Hematopoietic multipotent progenitor cell treated with erythropoietin and hydrocortisone succinate and interleukin-3 and kit ligand, for 17 days (in vitro differentiated cells): ENCODE results near the gene PTPN2.

ENCODE experiments used
- DNase-seq: peaks from one replicate; pipeline ENCODE4 v3.0.0-alpha.2; 2015; ENCODE audit warnings: low spot score

Gene PTPN2

DNA sequence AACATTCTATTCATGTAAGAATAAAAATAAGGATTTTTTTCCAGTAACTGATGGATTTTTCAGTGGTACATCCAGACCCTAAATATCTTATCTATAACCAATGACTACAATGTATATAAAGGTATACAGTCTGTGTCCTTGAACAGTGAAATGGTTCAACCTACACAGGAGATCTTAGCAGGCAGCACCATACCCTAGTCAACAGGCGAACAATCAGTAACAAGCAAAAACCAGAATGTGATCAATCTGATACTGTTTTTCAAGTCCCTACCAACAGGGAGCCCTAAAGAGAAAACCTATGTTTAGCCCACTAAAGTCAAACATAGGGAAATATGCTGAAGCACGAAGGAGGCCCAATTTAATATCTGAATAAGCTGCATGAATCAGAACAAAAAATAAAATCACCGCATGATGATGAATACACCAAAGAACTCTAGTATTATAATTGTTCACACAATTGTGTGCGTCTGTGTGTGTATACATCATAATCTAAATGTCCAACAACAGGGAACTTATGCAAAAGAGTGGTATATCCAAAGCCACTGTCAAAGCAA is 26.0 kb downstream of the PTPN2 start:
- DNase-seq = no peak

DNA sequence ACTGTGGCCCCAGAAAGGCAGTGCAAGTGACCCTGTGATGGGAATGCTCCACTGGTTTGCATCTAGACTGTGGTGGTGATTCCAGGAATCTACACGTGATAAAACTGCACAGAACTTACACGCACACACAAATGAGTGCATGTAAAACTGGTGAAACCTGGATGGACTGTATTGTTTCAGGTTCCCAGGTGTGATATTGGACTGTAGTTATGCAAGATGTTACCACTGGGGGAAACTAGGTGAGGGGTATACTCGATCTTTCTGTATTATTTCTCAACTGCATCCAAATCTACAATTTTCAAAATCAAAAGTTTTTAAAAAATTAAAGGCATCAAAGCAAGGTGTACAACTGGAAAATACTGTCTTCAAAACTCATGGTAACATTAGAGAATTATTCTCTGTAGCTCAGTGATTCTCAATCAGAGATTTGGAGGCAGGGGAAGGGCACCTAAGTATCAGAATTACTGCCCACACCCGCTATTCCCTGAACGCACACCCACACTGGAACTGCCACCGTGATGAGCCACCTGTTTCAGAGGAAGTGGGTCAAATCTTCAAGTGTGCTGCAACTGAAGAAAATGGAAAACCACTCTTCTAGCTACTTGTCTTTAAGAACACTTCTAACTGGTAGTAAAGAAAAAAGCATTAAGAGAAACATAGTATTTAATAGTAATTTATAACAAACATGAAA is 26.7 kb downstream of the PTPN2 start:
- no peak for DNase-seq

DNA sequence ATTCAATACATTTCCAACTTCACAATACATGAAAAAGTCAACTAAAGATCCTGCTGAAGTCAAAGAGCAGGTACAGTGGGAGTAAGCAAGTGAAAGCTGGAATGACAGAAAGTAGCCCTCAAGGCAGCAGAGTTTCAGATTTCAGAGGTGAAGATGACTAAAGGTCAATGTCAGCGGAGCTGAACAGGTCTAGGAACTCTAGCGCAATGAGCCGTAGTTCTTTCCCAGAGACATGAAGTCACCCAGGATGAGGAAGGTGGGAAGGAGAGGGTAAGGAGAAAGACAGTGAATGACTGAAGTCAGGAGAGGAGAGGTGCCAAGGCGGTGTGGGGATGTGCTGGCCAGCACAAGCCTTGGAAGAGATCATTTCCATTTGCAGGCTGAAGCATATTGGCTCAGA is 28.1 kb downstream of the PTPN2 start:
- no peak for DNase-seq

DNA sequence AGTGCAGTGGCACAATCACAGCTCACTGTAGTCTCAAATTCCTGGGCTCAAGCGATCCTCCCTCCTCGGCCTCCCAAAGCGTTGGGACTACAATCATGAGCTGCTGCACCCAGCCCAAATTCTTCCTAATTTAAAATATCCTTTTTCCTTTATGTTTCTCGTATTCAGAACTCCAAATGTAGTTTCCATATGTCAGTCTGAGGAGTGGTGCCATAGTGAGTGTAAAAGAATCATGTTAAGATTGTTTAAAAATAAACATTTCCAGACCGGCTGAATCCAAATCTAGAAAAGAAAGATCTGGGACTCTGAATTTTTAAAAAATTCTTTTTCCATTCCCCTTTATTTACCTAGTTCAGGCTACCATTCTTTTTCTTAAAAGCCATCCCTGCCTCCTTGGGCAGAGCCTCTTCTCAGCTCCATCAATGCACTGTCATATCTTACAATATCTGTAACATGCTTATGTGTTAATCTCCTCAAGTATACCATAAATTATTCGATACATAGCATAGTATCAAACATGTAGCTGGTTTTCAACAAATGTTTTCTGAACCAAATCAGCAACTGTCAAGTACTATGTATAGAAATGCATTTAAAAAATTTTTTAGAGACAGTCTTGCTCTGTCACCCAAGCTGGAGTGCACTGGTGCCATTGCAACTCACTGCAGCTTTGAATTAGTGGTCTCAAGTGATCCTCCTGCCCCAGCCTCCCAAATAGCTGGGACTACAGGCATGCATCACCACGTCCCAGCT is 31.3 kb downstream of the PTPN2 start:
- no peak for DNase-seq

DNA sequence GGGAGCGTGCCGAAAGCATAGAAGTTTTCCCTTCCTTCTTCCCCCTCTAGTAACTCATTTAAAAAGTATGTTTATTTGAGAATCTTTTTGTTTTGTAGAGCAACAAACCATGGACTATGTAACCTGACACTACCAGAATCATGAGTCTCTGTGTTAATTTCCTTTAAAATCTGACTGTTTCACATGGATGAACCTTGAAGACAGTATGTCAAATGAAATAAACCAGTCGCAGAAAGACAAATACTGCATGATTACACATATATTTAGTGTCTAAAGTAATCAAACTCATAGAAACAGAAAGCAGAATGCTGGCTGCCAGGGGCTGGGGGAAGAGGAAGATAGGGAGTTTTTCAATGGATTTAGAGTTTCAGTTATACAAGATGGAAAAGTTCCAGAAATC is 32.3 kb downstream of the PTPN2 start:
- no peak for DNase-seq

DNA sequence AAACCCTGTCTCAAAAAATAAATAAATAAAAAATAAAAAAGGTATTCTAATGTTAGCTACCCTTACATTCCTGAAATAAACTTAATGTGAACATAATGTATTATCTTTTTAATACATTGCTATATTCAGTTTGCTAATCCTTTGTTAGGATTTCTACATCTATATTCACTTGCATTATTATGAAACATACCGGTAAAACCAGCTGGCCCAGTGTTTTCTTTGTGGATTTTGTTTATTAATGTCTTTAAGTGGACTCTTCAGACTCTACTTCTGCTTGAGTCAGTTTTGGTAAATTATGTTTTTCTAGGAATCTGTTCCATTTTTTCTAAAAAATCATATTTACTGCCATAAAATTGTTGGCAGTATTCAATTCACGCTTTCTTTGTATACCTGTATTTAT is 34.5 kb downstream of the PTPN2 start:
- DNase-seq = no peak

DNA sequence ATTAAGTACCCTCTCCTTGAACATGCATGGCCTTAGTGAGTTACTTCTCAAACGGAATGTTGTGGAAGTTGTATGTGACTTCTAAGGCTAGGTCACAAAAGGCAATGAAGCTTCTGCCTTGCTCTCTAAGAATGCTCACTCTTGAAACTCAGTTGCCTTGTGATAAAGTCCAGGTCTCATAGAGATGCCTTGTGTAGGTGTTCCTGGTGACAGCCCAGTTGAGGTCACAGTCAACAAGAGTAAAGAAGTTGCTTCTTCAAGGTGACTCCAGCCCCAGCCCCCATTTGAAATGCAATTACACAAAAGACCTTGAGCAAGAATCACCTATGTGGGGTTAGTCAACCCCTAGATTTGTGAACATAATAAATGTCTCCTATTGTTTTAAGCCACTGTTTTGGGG is 35.6 kb downstream of the PTPN2 start:
- no peak for DNase-seq

DNA sequence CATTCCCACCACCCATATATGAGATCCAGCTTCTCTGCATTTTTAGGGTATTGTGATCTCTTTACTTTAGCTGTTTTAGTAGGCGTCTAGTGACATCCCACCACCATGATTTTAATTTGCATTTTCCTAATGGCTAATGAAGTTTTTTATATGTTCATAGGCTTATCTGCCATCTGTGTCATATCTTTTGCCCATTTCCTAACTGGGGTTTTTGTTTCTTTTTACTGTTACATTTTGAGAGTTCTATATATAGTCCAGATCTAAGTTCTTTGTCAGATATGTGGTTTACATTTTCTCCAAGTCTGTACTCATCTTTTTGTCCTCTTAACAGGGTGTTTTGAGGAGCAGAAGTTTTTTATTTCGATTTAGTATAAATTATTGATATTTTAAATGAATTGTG is 39.6 kb downstream of the PTPN2 start:
- DNase-seq = no peak

DNA sequence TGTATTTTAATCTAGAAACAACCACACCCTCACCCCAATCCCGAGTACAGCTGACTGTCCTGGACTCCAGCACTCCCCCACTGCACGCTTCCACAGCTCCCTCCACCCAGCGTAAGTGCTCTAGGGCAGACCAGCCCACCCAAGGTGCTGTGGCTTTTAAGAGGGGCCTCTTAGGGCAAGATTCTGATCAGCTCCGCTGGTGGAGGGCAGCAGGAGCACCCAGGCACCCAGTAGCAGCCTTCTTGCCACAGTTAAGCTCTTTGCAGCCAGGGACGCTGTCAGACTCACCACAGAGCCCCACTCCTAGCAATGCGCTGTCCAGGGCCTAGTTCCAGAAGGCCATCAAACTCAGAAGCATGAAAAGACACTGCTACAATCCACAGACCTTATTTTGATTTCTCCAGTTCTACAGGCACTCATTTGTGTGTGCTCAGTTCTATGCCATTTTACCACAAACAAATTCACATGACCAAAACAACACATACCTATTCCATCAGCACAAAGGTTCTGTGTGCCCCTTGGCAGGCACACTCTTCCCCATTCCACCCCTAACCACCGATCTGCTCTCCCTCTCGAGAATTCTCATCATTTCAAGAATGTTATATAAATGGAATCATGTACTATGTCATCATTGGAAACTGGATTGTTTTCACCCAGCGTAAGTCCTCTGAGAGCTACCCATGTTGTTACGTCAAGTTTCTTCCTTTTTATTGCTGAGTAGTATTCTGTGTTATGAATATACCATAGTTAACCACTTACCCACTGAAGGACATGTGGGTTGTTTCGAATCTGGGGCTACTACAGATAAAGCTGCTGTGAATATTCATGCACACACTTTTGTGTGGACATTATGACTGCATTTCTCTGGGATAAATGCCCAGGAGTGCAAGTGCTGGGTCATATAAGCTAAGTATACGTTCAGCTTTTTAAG is 40.4 kb downstream of the PTPN2 start:
- DNase-seq = no peak

DNA sequence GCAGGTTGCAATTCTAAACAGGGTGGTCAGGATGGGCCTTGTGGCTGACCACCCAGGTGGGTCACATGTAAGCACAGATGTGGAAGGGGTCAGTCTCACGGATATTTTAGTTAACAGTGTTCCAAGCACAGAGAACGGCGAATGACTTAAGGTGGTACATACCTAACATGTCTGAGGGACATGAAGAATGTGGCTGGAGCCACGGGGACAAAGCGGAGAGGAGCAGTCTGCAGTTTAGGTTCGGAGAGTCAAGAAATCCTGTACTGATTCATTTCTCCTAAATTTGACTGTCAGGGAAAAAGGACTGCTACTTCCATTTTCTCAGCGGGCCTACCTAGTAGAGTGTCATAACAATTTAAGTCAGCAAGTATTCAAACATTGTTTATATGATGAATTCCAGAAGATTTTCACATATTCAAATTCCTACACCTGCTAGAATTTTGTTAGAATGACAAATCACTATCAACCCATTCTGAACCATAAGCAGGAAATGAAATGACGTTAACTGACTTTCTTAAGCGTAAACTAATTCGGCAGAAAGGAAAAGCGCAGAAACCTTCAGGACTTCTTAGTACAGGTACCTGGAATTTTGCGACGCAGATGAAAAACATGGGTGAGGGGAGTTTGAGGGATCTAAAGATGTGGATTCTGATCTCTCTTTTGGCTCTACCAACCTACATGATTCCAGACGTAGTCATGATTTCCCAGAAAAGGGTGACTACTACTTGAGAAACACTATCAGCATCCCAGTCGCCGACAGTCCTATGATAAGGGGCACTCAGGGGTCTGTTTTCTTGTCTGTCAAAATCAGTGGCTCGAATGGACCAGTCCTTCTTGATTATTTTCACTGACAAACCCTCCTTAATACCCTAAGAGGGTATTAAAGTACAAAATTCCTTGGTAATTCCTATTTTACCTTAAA is 41.3 kb downstream of the PTPN2 start:
- DNase-seq = no peak

DNA sequence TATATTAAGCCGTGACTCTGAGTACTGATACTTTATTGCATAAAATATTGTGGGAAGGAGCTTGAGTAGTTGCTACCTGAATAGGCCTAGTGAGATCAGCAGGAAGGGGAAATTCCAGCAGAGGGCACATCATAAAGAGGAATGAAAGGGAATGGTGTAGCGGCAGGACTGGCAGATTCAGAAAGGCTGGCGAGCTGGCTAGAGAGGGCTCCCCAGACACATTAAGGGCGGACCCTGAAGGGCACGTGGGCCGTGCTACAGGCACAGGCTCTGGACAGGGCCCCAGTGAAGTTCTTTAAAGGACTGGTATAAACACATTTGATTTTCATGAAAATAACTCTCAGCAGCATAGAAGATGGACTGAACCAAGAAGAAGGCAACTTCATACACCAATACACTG is 43.0 kb downstream of the PTPN2 start:
- DNase-seq = no peak

DNA sequence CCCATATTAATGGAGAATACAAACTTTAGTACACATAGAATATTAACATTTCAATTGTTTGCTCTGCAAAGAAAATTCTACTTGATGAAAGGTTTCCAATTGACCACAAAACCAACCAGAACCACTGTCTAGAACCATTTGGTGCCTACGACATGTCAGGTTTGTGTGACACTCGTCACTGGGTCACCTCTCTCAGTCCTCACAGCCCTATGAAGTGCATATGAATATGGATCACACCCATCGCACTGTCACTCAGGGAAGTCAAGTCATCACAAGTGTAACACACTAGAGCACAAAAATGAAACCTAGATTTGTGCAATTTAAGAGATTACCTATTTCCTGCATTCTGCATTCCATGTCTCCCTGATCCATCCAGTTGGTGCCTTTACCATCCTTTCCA is 43.7 kb downstream of the PTPN2 start:
- no peak for DNase-seq

DNA sequence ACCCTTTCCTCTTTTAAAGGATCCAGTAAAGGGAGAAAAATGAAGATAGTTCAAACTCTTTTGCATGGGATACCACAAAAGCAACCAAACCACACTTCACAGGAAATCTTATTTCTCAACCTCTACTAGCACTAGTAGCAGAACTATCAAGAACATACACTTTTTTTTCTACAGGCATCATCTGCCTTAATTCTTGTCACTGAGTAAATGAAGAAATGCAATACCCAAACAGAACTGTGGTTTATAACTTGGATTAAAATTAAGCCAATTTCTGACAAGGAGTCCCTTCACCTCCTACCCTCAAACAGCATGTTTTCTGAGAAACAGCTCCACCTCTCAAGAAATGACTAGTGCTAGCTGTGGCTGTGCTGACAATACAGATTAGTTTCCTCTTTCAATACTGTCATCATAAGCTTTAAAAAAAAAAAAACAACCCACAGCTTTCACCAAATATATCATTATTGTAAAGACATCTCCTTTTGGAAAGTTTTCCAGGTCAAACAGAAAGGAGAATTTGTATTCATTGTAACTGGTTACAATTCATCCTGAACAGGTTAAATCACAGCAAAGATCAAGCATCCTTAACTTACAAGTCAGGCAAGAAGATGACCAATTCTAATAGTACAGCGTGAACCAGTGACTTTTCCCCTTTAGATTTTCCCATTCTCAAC is 44.4 kb downstream of the PTPN2 start:
- no peak for DNase-seq

DNA sequence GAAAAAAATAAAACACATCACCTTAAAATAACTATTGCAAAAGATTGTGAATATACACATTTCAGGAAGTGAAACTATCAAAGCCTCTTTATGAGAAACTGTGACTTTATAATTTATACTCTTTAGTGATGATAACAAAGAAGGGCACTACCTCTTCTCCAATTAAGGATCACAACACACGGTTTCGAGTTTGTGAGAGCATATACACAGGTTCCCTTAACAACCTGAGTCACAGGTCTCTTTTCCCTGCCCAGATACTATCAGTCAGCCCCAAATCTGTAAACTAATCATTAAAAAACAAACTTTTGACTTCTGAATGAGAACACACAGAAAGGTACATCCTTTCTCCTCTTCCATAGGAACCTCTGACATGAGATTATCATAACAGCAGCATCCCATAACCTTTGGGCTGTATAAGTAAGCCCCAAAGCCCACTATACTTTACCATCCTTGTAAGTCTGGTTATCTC is 44.9 kb downstream of the PTPN2 start:
- DNase-seq = no peak

DNA sequence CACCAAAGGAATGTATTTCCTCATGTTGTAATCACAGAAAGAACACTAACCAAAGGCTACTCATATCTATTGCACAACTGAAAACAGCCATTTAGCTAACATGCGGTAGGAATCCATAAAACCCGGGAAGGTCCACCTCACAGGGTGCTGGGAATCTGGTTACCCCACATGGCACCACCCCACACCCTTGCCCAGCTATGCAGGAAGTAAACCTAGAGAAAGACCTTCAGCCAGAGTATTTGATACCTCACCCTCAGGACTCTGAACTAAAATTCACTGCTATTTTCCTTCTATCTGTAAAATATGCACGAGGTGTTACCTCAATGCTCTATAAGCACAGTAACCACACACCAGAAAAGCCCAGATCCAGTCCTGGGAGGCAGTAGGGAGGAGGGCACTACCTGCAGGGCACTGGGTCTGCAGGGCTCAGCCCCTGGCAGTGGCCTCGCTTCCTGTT is 45.8 kb downstream of the PTPN2 start:
- no peak for DNase-seq

DNA sequence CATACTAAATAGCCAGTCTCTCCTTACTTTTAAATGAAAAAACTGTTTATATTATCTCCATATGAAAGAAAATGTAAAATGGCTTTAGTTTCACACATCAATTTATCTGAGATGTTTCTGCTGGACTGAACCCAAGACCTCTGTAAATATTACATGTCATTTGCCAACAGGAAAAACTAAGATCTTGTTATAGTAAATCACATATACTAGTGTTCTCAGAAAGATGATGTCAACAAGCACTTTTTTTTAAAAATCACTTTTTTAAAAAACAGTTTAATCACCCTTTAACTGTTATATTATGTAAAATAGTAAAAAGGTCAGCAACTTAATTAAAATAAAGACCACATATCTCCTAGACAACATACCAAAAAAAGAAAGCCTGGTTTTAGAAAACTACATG is 46.3 kb downstream of the PTPN2 start:
- no peak for DNase-seq

DNA sequence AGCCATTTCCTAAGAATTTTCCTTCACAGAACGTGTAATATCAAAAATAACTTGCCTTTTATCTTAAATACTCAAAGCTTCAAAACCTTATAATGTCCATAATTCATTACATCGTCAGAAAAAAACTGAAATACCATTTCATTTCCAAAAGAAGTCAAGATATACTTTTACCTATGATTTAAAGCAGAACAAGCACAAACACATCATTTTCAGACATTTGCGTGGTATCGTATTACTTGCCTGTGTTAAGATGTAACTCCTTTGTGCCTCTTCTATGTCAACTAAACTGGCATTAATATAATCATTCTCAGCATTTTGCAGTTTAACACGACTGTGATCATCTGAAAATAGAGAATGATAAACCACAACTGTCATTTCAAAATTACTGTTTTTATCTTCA is 47.5 kb downstream of the PTPN2 start:
- DNase-seq = no peak

DNA sequence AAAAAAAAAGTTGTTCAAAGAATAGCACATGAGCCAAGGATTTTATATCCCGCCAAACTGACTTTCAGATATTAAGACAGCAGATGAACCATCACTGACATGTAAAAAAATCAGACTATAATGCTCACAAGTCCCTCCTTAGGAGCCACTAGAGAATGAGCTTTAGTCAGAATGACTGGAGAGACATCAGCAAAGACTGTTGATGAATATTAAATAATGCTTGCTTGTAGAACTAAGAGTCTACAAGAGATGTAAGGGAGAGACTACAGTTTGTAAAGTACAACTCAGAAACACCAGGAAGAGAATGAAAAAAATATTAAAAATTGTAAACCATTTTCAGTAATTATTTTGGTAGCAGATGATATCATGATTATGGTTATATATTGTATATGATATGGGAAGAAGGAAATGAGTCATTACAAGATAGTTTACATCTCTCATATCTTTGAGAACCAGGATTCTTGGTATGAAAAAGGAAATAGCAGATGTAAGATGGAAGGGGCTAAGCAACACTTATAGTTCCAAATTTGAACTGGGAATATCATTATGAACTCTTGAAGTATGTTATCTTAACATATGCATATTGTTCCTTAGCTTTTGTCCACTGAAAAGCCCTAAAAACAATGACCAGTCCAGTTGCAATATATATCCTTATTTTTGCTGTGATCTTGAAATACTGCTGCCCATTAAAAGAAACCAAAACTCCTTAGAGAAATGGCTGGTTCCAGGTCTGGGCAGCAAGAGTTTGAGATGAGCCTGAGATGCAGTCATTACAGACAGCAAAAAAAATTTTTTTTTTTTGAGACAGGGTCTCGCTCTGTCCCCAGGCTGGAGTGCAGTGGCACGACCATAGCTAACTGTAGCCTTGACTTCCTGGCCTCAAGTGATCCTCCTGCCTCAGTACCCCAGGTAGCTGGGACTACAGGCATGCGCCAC is 55.7 kb downstream of the PTPN2 start:
- no peak for DNase-seq

DNA sequence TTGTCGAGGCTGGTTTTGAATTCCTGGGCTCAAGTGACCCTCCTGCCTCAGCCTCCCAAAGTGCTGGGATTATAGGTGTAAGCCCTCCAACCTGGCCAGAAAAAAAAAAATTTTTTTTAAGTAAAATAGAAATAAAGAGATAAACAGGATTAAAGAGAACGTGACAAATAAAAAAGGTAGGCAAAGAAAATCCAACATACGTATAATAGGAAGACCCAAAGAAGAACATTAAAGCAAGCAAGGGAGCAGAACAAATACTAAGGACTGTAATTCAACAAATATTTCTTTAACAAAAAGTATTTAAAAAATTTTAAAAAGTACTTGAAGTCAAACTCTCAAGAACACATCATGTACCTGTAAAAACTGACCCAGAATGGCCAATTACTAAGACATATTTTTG is 56.4 kb downstream of the PTPN2 start:
- DNase-seq = no peak

DNA sequence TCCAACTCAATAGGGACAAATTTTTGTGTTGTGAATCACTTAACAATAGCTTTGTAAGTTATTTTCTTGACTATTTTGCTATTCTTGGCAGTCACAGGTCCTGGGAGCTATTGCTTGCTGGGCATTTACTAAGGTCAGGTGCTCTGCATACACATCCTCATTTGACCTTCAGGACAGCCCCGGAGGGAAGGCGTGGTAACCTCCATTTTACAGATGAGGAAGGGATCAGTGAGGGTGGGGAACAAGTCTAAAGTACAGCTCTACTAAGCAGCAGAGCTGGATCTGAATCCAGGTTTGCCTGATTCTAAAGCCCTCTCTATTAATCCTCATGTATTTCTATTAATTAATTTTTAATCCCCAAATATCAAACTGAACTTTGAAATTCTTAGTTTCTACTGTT is 58.8 kb downstream of the PTPN2 start:
- DNase-seq = no peak
